T1000 (cell line): ENCODE data around the gene MAPK8IP2.
"Not testable (repeated sequence)": the region's sequence is repeated elsewhere in the genome, so short reads cannot be mapped to it uniquely, and the experiment has no call there.

Source experiments
- DNase-seq: peaks from one replicate; lab custom pipeline; 2025; ENCODE audit warnings: mixed read lengths; lab: John Stamatoyannopoulos, UW

Gene MAPK8IP2

GRCh38 chr22:50599816-50600455 lies 657 bp upstream of the MAPK8IP2 start:
- peak; percentile 25 for DNase-seq

GRCh38 chr22:50600967-50601668 lies 525 bp downstream of the MAPK8IP2 start:
- DNase-seq, result no peak

- no peak for DNase-seq
Measured at GRCh38 chr22:50601669-50602337, 1.2 kb downstream of the MAPK8IP2 start.

- no peak for DNase-seq
Measured at GRCh38 chr22:50602338-50602700, 1.7 kb downstream of the MAPK8IP2 start.

- no peak for DNase-seq
Measured at GRCh38 chr22:50603511-50604255, 3.1 kb downstream of the MAPK8IP2 start.

GRCh38 chr22:50604256-50605001 lies 3.8 kb downstream of the MAPK8IP2 start:
- no peak for DNase-seq

- DNase-seq, result no peak
Measured at GRCh38 chr22:50605002-50605612, 4.5 kb downstream of the MAPK8IP2 start.

- no peak for DNase-seq
Measured at GRCh38 chr22:50605613-50606074, 5.1 kb downstream of the MAPK8IP2 start.

GRCh38 chr22:50606165-50606945 lies 5.8 kb downstream of the MAPK8IP2 start:
- no peak for DNase-seq

- DNase-seq, result no peak
Measured at GRCh38 chr22:50606946-50607658, 6.5 kb downstream of the MAPK8IP2 start.

GRCh38 chr22:50607659-50608020 lies 7.0 kb downstream of the MAPK8IP2 start:
- DNase-seq, result no peak

- DNase-seq, result not testable (repeated sequence)
Measured at GRCh38 chr22:50608058-50608840, 7.7 kb downstream of the MAPK8IP2 start.

- DNase-seq, result no peak
Measured at GRCh38 chr22:50608996-50609395, 8.4 kb downstream of the MAPK8IP2 start.

- no peak for DNase-seq
Measured at GRCh38 chr22:50609599-50609998, 9.0 kb downstream of the MAPK8IP2 start.

GRCh38 chr22:50610041-50610451 lies 9.5 kb downstream of the MAPK8IP2 start:
- DNase-seq, result no peak

GRCh38 chr22:50610581-50610980 lies 10.0 kb downstream of the MAPK8IP2 start:
- DNase-seq, result no peak

GRCh38 chr22:50611341-50612060 lies 10.9 kb downstream of the MAPK8IP2 start:
- DNase-seq, result no peak

- DNase-seq, result no peak
Measured at GRCh38 chr22:50612168-50612527, 11.6 kb downstream of the MAPK8IP2 start.
